HEK293T (cell line): ENCODE measurements around the gene LRP4.

Source experiments
- FOXM1 ChIP-seq: fragments of 450-650 bp; IDR thresholded peaks from 2 replicates; pipeline ENCODE4 v1.6.1; 2017; ENCODE audit warnings: mild to moderate bottlenecking, borderline replicate concordance
- NFRKB ChIP-seq: fragments of 450-650 bp; IDR thresholded peaks from 2 replicates; pipeline ENCODE4 v1.6.1; 2016; ENCODE audit warnings: mild to moderate bottlenecking, moderate library complexity
- SUZ12 ChIP-seq: fragments of 450-650 bp; IDR thresholded peaks from 2 replicates; pipeline ENCODE4 v1.6.1; 2016; ENCODE audit warnings: mild to moderate bottlenecking

DNA sequence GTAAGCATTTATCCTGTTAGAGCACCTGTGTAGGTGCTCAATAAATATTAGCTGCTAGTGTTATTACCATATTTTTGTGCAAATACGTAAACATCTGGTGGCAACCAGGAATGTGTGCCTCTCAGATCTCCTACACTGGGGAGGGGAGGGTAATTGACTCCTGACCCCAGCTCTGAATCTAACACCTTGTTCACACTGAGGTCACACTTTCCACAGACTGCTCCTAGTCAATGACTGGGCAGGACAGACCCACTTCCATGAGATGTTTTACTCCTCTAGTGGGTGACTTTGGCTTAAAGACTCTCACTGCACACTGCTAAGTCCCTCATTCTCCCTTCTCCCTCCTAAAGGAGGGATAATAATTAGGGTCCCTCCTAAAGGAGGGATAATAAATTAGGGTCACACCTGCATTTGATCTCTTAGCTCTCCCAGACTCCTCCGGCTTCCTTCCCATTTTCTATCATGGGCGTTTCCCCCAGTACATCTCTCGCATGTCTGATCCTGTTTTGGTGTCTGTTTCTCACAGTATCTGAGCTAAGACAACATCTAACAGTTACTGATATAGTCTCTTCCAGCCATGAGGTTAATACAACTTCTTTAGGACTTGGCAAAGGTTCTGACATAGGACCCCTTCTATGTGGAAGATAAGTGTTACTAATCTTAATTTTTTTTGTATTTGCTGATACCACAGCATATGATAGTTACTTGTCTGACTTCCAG is 26.2 kb upstream of the LRP4 start:
- no peak for TF ChIP-seq NFRKB
- TF ChIP-seq FOXM1: no peak
- no peak for TF ChIP-seq SUZ12
